KOPT-K1 (cell line): Measurements from ENCODE around the gene CCDC12.
A peak's percentile ranks its signal among the peaks of the same experiment; 100 is the strongest.

Experiments
- H3K27ac ChIP-seq: fragments of 200-600 bp; sonication (generic); 2 replicates; pipeline ENCODE4 v1.5.1; 2016; ENCODE audit warnings: antibody characterized with exemption, mild to moderate bottlenecking, low read depth, low read length; ENCODE audit not compliant: poor library complexity, severe bottlenecking
- H3K36me3 ChIP-seq: fragments of 200-600 bp; sonication (generic); 2 replicates; pipeline ENCODE4 v1.5.1; 2017; ENCODE audit warnings: antibody characterized with exemption, mild to moderate bottlenecking, low read length, moderate library complexity; ENCODE audit not compliant: insufficient read depth
- H3K9me3 ChIP-seq: fragments of 200-600 bp; sonication (generic); 2 replicates; pipeline ENCODE4 v1.5.1; 2017; ENCODE audit warnings: antibody characterized with exemption, low read length, mild to moderate bottlenecking; ENCODE audit not compliant: insufficient read depth, poor library complexity, severe bottlenecking

CCDC12 gene

DNA sequence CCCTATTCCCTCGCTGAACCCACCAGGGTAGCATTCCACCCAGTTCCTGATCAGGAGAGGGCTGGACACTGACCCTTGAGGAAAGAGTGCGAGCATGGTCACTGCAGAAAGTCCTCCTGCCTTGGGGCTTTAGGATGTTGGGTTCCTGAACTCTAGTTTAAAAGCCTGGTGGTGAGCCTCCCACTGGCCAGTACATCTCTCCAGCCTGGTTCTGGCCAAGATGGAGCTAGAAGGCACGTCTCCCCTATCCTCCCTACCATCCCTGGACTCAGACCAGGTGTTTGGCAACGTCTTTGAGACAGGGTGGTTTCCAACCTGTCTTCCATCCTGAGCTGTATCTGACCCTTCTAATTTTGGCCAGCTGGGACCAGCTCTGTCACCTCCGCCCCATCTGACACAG, 34.4 kb upstream of the CCDC12 start:
- H3K36me3 ChIP-seq: peaks cover 93% of the 10 kb centered on the region
- H3K27ac ChIP-seq: peak overlapping the region; percentile 52
- H3K9me3 ChIP-seq: no peaks in the 10 kb centered on the region

DNA sequence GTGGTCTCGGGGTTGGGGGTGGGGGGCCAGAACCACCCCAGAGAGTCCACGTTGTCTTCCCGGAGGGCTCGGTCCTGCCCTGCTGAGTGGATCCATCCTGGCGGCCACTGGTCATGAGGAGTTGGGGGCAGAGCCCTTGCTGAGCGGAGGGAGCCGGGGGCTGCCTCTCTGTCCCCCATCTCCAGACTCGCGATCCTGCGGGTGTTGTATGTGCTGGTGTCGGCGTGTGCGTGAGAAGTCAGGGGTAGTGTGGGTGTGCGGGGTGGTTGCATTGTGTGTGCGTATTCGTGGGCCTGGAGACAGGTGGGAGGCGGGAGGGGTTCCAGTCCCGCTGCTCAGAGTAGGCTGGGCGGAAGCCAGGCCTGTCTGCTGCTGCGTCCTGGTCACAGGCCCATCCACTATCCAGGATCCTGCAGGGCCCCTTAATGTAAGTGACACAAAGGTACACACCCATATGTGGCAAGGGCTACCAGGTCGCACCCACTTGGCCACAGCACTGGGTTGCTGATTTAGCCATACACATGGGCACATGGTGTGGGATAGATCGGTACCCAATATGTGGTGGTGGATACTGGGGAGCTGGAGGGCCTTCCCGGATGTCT, 33.7 kb upstream of the CCDC12 start:
- Histone ChIP-seq H3K36me3 (peaks cover 94% of the 10 kb centered on the region), H3K9me3 (no peaks in the 10 kb centered on the region), H3K27ac (no peak overlapping the region)

DNA sequence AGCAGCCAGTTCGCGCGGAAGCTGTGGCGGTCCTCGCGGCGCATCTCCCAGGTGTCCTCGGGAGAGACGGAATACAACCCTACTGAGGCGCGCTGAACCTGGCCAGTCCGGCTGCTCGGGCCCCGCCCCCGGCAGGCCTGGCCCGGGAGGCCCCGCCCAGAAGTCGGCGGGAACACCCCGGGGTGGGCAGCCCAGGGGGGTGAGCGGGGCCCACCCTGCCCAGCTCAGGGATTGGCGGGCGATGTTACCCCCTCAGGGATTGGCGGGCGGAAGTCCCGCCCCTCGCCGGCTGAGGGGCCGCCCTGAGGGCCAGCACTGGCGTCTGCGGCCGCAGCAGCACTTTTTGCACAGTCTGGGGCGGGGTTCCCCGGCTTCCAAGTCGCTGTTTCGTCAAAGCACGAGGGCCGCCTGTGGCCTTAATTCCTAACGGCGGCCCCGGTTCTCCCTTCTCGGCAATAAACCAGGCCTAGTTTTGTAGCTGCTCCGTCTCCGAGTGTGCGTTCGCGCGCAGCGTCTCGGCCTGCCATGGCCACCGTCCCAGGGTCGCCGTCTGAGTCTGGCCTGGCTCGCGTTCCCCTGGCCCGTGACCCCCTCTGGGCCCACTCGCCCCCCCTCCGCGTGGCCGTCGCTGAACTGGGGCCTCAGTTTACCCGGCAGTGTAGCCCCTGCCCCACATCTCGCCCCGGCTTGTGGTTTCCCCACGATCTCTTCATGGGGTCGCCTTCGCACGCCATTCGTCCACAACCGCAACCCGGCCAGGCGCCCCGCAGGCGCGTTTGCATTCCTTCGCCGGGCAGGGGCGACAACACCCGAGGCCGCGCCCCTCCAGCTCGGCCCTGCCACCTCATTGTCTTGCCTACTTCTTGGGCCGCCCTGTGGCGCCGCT, 32.9 kb upstream of the CCDC12 start:
- no peaks in the 10 kb centered on the region for H3K9me3 ChIP-seq
- H3K27ac ChIP-seq: no peak overlapping the region
- H3K36me3 ChIP-seq: peaks cover 94% of the 10 kb centered on the region

DNA sequence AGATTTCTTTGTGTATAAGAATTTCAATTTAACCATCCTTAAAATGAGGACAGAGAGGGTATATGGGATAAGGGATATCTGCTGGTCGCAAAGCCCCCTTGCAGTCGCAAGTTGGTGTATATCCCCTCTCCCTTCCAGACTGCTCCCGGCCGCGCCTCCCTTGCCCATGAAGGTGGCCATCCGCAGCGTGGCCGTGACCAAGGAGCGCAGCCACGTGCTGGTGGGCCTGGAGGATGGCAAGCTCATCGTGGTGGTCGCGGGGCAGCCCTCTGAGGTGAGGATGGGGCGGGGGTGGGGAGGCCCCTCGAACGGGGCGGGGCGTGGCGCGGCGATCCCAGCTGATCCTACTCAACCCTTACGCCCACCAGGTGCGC, 32.3 kb upstream of the CCDC12 start:
- Histone ChIP-seq H3K36me3 (peaks cover 94% of the 10 kb centered on the region), H3K9me3 (no peaks in the 10 kb centered on the region), H3K27ac (no peak overlapping the region)

DNA sequence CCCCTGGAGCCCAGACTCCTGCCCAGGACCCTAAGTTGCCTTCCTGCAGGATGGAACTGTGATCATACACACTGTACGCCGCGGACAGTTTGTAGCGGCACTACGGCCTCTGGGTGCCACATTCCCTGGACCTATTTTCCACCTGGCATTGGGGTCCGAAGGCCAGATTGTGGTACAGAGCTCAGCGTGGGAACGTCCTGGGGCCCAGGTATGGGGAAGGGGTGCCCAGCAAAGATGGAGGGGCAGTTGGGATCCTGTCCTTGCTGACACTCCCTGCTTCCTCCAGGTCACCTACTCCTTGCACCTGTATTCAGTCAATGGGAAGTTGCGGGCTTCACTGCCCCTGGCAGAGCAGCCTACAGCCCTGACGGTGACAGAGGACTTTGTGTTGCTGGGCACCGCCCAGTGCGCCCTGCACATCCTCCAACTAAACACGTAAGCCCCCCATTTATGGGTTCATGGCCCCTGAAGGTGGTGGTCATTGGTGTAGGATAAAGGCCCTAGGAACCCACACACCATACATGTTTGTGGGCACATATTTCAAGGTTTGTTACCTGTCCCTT, 31.8 kb upstream of the CCDC12 start:
- Histone ChIP-seq H3K27ac (no peak overlapping the region), H3K9me3 (no peaks in the 10 kb centered on the region), H3K36me3 (peaks cover 94% of the 10 kb centered on the region)

DNA sequence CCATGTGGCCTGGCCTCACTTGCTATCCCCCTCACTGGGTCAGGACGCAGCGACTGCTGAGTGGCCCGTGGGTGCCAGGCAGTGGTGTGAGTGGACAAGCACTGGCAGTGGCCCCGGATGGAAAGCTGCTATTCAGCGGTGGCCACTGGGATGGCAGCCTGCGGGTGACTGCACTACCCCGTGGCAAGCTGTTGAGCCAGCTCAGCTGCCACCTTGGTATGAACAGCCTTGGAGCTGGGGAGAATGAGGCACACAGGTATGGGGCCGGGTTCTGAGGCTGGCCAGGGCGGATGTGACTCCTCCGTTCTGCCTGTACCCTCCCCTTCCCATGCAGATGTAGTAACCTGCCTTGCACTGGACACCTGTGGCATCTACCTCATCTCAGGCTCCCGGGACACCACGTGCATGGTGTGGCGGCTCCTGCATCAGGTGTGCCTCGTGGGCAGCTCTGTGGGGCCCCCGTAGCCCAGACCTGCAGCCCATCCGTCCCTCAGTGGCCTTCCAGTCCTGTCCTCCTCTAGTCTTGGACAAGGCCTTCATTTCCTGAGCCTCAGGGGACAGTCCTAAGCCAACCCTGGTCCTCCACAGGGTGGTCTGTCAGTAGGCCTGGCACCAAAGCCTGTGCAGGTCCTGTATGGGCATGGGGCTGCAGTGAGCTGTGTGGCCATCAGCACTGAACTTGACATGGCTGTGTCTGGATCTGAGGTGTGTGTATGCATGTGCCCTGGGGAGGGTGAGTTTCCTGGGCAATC, 31.1 kb upstream of the CCDC12 start:
- no peaks in the 10 kb centered on the region for H3K9me3 ChIP-seq
- H3K36me3 ChIP-seq: peaks cover 94% of the 10 kb centered on the region
- no peak overlapping the region for H3K27ac ChIP-seq

DNA sequence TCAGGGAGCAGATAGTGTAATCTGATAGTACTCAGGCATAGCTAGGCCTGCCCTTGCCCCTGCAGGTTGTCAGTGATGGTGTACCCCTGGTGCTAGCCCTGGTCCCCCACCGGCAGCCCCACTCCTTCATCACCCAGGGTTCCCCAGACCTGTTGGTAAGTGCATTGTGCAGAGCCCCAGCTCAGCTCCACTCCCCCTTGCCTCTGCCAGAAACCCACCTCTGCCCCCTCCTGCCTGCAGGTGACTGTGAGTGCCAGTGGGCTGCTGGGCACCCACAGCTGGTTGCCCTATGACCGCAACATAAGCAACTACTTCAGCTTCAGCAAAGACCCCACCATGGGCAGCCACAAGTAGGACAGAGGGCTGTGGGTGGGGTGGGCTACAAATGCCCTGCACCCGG, 30.5 kb upstream of the CCDC12 start:
- Histone ChIP-seq H3K36me3 (peaks cover 96% of the 10 kb centered on the region), H3K27ac (no peak overlapping the region), H3K9me3 (no peaks in the 10 kb centered on the region)

DNA sequence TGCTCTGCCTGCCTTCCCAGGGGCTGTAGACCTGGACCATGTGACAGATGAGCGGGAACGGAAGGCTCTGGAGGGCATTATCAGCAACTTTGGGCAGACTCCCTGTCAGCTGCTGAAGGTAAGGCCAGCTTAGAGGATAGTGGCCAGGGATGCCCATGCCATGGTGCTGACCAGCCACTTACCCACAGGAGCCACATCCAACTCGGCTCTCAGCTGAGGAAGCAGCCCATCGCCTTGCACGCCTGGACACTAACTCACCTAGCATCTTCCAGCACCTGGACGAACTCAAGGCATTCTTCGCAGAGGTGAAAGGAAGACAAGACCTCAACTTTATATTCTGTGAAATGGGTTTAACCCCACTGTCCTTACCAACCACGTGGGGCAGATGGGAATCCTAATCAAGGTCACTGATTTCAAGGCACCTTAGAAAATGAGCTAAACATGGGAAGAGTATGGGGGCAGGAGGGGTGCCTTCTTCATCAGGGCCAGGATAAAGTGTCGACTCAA, 29.7 kb upstream of the CCDC12 start:
- H3K9me3 ChIP-seq: no peaks in the 10 kb centered on the region
- peaks cover 100% of the 10 kb centered on the region for H3K36me3 ChIP-seq
- H3K27ac ChIP-seq: no peak overlapping the region

DNA sequence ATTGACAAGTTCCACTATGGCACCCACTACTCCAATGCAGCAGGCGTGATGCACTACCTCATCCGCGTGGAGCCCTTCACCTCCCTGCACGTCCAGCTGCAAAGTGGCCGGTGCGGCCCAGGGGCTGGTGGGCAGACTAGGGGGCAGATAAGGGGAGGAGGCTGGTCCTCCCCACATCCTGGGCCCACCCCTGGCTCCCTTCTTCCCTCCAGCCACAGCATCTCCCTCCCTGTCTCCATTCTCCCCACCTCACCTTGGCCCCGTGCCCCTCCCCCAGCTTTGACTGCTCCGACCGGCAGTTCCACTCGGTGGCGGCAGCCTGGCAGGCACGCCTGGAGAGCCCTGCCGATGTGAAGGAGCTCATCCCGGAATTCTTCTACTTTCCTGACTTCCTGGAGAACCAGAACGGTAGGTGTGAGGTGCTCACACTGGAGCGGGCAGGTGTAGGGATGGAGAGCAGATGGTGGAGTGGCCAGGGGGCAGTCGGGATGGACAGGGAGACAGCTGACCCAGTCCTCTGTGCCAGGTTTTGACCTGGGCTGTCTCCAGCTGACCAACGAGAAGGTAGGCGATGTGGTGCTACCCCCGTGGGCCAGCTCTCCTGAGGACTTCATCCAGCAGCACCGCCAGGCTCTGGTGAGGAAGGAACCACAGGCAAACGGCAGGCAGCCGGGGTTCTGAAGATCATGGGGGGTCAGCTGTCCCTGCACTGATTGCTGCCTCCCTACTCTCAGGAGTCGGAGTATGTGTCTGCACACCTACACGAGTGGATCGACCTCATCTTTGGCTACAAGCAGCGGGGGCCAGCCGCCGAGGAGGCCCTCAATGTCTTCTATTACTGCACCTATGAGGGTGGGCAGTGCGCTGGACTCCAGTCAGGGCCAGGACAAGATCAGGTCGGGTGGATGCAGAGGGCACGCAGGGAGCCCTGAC, 28.9 kb upstream of the CCDC12 start:
- H3K36me3 ChIP-seq: peaks cover 100% of the 10 kb centered on the region
- no peak overlapping the region for H3K27ac ChIP-seq

DNA sequence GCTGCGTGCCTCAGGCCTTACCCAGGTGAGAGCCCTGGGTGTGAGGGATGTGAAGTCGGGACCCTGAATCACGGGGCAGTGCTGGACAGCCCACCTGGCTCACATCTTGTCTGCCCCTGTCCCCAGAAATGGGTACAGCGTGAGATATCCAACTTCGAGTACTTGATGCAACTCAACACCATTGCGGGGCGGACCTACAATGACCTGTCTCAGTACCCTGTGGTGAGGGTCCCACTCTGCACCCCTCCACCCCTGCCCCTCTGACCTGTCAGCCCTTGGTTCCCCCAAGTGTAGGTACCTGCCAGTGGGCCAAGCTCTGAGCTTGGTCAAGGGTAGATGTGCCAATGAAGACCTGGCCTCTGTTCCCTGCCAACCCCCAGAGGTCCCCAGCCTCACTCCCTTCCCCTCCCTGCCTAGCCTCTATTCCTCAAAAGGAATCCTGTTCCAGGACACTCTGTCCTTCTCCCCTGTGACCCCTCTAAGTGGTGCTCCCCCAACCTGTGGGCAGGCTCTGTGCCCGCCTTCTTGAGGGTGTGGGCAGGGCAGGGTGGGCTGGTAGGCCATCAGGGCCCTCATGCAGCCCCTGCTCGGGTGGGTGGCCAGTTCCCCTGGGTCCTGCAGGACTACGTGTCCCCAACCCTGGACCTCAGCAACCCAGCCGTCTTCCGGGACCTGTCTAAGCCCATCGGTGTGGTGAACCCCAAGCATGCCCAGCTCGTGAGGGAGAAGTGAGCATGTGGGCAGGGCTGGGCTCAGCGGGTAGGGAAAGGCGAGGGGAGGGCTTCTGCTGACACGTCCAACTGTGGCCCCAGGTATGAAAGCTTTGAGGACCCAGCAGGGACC, 28.0 kb upstream of the CCDC12 start:
- no peak overlapping the region for H3K27ac ChIP-seq
- H3K9me3 ChIP-seq: no peaks in the 10 kb centered on the region
- peaks cover 100% of the 10 kb centered on the region for H3K36me3 ChIP-seq

More for the DNA sequence above, 28.9 kb upstream of the CCDC12 start:
- no peaks in the 10 kb centered on the region for H3K9me3 ChIP-seq

DNA sequence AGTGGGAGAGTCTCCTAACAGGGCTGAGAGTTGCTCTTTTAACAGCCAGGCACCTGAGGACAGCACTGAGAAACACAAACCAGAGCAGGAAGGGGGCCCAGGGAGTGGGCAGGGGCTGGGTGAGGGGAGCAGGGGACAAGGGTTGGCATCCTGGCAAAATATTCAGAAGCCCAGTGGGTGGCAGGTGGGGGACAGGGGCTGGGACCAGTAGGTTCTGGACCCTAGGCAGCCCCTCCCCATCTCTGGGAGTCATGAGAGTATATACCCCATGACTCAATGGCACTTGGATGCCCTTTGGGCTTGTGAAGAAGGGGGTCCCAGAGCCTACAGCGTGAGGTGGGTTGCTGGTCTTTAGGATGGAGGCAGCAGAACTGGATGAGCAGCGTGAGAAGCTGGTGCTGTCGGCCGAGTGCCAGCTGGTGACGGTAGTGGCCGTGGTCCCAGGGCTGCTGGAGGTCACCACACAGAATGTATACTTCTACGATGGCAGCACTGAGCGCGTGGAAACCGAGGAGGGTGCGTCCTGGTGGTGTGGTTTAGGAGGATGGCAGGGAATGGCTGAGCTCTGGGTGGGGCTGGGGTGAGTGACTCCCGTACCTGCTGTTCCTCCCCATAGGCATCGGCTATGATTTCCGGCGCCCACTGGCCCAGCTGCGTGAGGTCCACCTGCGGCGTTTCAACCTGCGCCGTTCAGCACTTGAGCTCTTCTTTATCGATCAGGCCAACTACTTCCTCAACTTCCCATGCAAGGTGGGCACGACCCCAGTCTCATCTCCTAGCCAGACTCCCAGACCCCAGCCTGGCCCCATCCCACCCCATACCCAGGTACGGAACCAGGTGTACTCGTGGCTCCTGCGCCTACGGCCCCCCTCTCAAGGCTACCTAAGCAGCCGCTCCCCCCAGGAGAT, 27.2 kb upstream of the CCDC12 start:
- H3K36me3 ChIP-seq: peaks cover 100% of the 10 kb centered on the region
- no peaks in the 10 kb centered on the region for H3K9me3 ChIP-seq
- H3K27ac ChIP-seq: no peak overlapping the region

DNA sequence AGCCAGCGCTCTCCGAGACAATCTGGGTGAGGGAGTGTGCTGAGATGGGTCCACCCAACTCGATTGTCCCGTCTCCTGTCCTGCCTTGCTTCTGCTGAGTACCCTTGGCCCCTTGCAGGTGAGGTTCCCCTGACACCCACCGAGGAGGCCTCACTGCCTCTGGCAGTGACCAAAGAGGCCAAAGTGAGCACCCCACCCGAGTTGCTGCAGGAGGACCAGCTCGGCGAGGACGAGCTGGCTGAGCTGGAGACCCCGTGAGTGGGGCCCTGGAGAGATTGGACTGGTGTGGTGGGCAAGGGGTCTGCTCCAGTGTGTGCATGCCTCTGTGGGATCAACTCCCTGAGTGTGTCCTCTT, 26.5 kb upstream of the CCDC12 start:
- no peaks in the 10 kb centered on the region for H3K9me3 ChIP-seq
- H3K27ac ChIP-seq: no peak overlapping the region
- H3K36me3 ChIP-seq: peaks cover 100% of the 10 kb centered on the region
